Thyroid gland (tissue), 4 donors: Measurements from ENCODE around the gene ARL3.

Source experiments
- POLR2A ChIP-seq, 2 donors: fragments of 450-650 bp; IDR thresholded peaks; one replicate each; pipeline ENCODE4 v1.6.1; 2017; ENCODE audit warnings: antibody characterized with exemption in 2 of 2, mild to moderate bottlenecking in 2 of 2, moderate library complexity in 1 of 2
- TF ChIP-seq, protein P1 (sequence below), 6 experiments: fragments of 200-600 bp in 3 of 6; fragments of 450-650 bp in 3 of 6; sonication (generic) in 3 of 6; IDR thresholded peaks; one replicate each; pipeline ENCODE4 v1.5.1; 2016 to 2019; ENCODE audit warnings: antibody characterized with exemption in 6 of 6, mild to moderate bottlenecking in 2 of 6, inconsistent platforms in 1 of 6, moderate library complexity in 1 of 6

DNA sequence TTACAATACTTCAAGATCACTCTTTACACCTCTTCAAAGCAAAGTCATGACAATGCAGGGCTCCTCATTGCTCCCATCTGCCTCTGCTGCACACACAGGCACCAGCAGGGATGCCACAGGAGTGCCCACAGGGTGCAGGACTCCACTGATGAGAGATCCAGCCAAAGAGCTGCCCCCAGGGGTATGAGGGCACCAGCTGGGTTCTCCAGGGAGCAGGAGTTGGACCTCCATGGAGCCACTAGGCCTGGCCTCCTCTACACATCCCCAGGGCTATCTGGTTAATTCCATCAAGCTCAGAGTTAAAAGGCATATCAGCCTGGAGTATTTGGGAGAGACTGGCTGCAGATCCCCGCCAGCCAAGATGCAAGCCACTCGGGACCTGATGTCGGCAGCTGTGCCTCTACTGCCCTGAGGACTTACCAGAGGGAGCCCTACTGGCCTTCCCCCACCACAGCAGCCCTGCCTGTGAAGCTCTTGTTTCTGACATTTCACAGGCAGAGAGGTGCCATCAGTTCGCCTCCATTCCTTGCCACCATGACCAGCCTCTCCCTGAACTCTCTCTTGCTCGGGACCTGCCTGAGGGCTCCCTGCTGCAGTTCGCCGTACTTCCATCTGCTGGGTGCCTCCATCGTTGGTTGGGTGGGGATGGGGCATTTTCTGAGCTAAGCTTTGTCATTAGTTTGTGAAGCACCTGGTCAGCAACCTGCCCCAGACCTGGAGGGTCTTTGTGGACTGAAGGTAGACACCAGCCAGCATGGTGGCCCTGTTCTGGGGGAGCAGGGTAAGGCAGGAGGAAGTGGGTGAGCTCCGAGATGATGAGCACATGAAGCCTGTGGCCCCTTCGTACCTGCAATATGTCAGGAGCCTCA lies 82.4 kb downstream of the ARL3 start:
- TF ChIP-seq, protein P1, sequence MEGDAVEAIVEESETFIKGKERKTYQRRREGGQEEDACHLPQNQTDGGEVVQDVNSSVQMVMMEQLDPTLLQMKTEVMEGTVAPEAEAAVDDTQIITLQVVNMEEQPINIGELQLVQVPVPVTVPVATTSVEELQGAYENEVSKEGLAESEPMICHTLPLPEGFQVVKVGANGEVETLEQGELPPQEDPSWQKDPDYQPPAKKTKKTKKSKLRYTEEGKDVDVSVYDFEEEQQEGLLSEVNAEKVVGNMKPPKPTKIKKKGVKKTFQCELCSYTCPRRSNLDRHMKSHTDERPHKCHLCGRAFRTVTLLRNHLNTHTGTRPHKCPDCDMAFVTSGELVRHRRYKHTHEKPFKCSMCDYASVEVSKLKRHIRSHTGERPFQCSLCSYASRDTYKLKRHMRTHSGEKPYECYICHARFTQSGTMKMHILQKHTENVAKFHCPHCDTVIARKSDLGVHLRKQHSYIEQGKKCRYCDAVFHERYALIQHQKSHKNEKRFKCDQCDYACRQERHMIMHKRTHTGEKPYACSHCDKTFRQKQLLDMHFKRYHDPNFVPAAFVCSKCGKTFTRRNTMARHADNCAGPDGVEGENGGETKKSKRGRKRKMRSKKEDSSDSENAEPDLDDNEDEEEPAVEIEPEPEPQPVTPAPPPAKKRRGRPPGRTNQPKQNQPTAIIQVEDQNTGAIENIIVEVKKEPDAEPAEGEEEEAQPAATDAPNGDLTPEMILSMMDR (IDR thresholded peaks at IDR 0.05) = no peak
- no peak for TF ChIP-seq POLR2A (IDR thresholded peaks at IDR 0.05)
